ENCODE results near the gene HOXA9.

HOXA9 gene

DNA sequence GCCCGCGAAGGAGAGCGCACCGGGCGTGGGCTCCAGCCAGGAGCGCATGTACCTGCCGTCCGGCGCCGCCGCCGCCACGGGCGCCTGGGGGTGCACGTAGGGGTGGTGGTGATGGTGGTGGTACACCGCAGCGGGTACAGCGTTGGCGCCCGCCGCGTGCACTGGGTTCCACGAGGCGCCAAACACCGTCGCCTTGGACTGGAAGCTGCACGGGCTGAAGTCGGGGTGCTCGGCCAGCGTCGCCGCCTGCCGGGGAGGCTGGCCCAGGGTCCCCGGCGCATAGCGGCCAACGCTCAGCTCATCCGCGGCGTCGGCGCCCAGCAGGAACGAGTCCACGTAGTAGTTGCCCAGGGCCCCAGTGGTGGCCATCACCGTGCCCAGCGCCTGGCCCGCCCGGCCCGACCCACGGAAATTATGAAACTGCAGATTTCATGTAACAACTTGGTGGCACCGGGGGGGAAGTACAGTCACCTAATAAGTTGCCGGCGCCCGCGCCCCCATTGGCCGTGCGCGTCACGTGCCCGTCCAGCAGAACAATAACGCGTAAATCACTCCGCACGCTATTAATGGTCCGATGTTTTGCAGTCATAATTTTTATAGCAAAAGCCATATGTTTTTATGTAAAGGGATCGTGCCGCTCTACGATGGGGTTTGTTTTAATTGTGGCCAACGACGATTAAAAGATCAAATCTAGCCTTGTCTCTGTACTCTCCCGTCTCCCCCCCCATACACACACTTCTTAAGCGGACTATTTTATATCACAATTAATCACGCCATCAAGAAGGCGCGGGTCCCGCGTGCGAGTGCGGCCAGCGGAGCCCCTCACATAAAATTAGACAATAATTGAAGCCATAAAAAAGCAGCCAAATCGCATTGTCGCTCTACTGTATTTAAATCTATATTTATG lies at the start of gene HOXA9:
Gene HOXA9 (minus strand): TSS at position 449 of the 907 bp plus-strand sequence. CDS start 80 bp downstream, at position 369.
- no peak for ATAC-seq
- TF ChIP-seq ARNTL (CRISPR knock-in tag; IDR thresholded peaks at IDR 0.05; ENCODE audit: borderline replicate concordance, low read depth) (no peak), SNAI2 (CRISPR knock-in tag; IDR thresholded peaks at IDR 0.05) (no peak), ZC3H10 (CRISPR knock-in tag; IDR thresholded peaks at IDR 0.05) (no peak), GLIS3 (CRISPR knock-in tag; IDR thresholded peaks at IDR 0.05) (no peak), TOX (CRISPR knock-in tag; IDR thresholded peaks at IDR 0.05; ENCODE audit: borderline replicate concordance) (no peak), ESRRG (CRISPR knock-in tag; IDR thresholded peaks at IDR 0.05) (no peak), TCF4 (CRISPR knock-in tag; IDR thresholded peaks at IDR 0.05; ENCODE audit: borderline replicate concordance) (no peak)
- TF ChIP-seq, protein P1, sequence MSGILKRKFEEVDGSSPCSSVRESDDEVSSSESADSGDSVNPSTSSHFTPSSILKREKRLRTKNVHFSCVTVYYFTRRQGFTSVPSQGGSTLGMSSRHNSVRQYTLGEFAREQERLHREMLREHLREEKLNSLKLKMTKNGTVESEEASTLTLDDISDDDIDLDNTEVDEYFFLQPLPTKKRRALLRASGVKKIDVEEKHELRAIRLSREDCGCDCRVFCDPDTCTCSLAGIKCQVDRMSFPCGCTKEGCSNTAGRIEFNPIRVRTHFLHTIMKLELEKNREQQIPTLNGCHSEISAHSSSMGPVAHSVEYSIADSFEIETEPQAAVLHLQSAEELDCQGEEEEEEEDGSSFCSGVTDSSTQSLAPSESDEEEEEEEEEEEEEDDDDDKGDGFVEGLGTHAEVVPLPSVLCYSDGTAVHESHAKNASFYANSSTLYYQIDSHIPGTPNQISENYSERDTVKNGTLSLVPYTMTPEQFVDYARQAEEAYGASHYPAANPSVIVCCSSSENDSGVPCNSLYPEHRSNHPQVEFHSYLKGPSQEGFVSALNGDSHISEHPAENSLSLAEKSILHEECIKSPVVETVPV (CRISPR knock-in tag; IDR thresholded peaks at IDR 0.05) = no peak
- TF ChIP-seq, protein P2, sequence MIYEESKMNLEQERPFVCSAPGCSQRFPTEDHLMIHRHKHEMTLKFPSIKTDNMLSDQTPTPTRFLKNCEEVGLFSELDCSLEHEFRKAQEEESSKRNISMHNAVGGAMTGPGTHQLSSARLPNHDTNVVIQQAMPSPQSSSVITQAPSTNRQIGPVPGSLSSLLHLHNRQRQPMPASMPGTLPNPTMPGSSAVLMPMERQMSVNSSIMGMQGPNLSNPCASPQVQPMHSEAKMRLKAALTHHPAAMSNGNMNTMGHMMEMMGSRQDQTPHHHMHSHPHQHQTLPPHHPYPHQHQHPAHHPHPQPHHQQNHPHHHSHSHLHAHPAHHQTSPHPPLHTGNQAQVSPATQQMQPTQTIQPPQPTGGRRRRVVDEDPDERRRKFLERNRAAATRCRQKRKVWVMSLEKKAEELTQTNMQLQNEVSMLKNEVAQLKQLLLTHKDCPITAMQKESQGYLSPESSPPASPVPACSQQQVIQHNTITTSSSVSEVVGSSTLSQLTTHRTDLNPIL (CRISPR knock-in tag; IDR thresholded peaks at IDR 0.05; ENCODE audit: low read depth) = no peak

DNA sequence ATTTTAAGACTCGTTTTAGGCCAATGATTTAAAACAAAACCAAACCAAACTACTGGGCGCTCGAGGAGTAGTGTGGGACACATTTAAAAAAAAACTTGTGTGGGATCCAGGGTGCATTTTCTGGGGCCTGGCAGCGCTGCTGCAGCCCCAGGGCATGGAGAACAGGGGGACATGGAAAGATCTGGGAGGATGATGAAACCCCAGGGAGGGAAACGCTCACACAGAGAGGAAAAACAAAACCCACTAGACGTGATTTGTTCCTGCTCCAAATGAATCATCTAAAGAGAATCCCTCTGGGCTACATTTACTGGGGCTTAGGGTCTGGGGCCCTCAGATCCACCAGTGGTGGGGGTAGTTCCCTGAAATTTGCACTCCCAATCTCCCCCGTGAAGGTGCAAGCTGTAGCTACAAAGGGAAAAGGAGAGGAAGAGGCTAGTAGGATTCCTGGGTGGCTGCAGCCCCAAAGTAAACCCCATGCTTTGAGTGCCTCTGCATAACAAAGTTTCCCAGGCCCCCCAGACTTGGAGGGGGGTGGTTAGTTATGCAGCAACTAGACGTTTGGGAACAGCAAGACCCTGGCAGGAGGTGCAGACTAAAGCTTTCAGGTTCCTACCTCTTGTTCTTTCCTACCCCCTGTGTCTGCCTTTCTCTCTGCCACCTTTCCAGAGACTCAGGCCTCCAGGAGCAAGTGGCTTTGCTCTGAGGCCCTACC lies 49.1 kb upstream of the HOXA9 start:
- TF ChIP-seq, protein P3, sequence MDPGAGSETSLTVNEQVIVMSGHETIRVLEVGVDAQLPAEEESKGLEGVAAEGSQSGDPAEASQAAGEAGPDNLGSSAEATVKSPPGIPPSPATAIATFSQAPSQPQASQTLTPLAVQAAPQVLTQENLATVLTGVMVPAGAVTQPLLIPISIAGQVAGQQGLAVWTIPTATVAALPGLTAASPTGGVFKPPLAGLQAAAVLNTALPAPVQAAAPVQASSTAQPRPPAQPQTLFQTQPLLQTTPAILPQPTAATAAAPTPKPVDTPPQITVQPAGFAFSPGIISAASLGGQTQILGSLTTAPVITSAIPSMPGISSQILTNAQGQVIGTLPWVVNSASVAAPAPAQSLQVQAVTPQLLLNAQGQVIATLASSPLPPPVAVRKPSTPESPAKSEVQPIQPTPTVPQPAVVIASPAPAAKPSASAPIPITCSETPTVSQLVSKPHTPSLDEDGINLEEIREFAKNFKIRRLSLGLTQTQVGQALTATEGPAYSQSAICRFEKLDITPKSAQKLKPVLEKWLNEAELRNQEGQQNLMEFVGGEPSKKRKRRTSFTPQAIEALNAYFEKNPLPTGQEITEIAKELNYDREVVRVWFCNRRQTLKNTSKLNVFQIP (CRISPR knock-in tag; IDR thresholded peaks at IDR 0.05; ENCODE audit: borderline replicate concordance, low read depth) = no peak
- no peak for ATAC-seq

DNA sequence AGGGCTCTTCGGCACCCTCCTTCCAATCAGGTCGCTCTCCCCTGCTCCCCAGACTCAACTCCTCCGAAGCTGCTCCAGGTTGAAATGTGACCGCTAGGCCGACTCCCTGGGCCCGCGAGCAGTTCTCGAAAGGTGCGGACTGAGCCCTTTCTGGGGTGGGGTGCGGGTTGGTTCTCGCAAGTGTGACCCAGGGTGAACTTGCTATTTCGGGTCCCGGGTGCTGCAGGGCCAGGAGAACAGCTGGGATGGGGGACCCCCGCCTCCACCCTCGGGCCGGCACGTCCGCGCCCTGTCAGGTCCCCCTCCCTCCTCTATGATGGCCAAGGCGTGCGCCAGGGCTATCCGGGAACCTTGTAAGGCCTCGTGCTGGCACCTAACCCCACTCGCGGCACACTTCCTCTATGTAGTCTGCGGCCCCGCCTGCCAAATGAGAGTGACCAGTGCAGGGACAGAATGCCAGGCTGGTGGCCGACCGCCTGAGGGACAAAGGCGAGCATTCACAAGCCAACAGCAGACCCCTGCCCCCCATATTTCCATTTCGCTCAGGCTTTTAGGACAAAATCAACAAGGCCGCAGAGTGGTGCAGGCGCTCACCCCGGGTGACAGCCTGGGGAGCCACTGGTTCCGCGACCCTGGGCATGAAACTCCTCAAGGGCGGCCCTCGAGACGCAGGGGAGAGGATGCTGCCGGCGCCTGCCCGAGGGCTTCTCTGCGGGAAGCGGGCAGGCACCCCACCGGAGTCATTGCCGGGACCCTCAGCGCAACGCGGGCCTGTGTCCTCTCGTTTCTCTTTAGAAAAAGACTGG lies 48.3 kb upstream of the HOXA9 start:
- TF ChIP-seq PPARA (CRISPR knock-in tag; IDR thresholded peaks at IDR 0.05; ENCODE audit: borderline replicate concordance) (no peak), ARNTL (CRISPR knock-in tag; IDR thresholded peaks at IDR 0.05; ENCODE audit: borderline replicate concordance, low read depth) (no peak), ESRRG (CRISPR knock-in tag; IDR thresholded peaks at IDR 0.05) (no peak), ISL1 (CRISPR knock-in tag; IDR thresholded peaks at IDR 0.05) (no peak), GLIS3 (CRISPR knock-in tag; IDR thresholded peaks at IDR 0.05) (no peak), ZNF70 (CRISPR knock-in tag; IDR thresholded peaks at IDR 0.05) (no peak), OSR1 (CRISPR knock-in tag; IDR thresholded peaks at IDR 0.05) (no peak), TCF4 (CRISPR knock-in tag; IDR thresholded peaks at IDR 0.05; ENCODE audit: borderline replicate concordance) (no peak), TOX (CRISPR knock-in tag; IDR thresholded peaks at IDR 0.05; ENCODE audit: borderline replicate concordance) (no peak)
- TF ChIP-seq, protein P4, sequence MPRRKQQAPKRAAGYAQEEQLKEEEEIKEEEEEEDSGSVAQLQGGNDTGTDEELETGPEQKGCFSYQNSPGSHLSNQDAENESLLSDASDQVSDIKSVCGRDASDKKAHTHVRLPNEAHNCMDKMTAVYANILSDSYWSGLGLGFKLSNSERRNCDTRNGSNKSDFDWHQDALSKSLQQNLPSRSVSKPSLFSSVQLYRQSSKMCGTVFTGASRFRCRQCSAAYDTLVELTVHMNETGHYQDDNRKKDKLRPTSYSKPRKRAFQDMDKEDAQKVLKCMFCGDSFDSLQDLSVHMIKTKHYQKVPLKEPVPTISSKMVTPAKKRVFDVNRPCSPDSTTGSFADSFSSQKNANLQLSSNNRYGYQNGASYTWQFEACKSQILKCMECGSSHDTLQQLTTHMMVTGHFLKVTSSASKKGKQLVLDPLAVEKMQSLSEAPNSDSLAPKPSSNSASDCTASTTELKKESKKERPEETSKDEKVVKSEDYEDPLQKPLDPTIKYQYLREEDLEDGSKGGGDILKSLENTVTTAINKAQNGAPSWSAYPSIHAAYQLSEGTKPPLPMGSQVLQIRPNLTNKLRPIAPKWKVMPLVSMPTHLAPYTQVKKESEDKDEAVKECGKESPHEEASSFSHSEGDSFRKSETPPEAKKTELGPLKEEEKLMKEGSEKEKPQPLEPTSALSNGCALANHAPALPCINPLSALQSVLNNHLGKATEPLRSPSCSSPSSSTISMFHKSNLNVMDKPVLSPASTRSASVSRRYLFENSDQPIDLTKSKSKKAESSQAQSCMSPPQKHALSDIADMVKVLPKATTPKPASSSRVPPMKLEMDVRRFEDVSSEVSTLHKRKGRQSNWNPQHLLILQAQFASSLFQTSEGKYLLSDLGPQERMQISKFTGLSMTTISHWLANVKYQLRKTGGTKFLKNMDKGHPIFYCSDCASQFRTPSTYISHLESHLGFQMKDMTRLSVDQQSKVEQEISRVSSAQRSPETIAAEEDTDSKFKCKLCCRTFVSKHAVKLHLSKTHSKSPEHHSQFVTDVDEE (CRISPR knock-in tag; IDR thresholded peaks at IDR 0.05) = no peak
- TF ChIP-seq, protein P5, sequence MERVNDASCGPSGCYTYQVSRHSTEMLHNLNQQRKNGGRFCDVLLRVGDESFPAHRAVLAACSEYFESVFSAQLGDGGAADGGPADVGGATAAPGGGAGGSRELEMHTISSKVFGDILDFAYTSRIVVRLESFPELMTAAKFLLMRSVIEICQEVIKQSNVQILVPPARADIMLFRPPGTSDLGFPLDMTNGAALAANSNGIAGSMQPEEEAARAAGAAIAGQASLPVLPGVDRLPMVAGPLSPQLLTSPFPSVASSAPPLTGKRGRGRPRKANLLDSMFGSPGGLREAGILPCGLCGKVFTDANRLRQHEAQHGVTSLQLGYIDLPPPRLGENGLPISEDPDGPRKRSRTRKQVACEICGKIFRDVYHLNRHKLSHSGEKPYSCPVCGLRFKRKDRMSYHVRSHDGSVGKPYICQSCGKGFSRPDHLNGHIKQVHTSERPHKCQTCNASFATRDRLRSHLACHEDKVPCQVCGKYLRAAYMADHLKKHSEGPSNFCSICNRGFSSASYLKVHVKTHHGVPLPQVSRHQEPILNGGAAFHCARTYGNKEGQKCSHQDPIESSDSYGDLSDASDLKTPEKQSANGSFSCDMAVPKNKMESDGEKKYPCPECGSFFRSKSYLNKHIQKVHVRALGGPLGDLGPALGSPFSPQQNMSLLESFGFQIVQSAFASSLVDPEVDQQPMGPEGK (CRISPR knock-in tag; IDR thresholded peaks at IDR 0.05; ENCODE audit: borderline replicate concordance) = no peak
- TF ChIP-seq, protein P2 (CRISPR knock-in tag; IDR thresholded peaks at IDR 0.05; ENCODE audit: low read depth) = no peak
- ATAC-seq = no peak
